NAMALWA (cell line): Measurements from ENCODE around the gene SUGCT.
"Not testable (repeated sequence)": the region's sequence is repeated elsewhere in the genome, so short reads cannot be mapped to it uniquely, and the experiment has no call there.

ENCODE experiments used
- DNase-seq: peaks from one replicate; pipeline ENCODE4 v3.0.0-alpha.2; 2015; ENCODE audit warnings: low spot score

SUGCT gene

DNA sequence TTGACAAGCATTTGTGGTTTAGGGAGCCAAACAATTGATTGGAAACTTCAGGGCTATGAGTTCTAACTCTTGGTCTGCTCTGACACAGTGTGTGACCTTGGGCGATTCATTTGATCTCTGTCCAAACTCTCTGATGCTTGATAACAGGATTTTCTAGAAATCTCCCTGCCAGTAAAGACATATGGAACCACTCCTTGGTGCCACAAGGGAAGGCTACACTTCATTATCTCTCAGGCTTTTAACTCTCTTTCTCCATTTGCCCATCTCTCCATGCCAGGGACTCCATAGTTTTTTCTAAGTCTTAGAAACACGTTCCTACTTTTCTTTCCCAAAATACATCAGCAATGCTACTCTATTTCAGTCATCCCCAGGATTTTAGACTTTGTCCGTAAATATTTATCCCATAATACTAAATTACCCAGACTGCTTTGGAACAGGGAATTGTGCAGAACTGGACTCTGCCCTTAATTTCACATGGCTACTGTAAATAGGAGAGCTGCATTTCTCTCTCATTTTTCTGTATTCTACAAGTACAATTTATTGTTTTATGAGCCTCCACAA is 488.2 kb downstream of the SUGCT start:
- no peak for DNase-seq

DNA sequence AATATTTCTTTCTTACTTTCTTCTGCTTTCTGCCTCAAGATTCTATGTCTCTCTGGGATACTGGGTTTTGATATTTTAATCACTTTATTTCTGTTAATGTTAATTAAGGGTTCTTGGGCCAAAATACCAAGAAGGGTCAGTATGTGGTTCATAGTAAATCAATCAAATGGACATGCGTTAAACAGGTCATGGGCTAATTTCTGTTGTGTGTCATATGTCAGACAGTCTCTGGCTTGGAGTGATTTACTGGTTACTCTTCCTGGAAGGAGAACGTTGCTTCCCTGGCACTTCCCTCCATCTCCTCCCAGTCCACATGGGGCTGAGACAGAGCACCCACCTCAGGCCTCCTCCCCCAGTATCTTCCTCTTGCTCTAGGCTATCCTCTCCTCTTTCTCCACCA is 489.1 kb downstream of the SUGCT start:
- no peak for DNase-seq

DNA sequence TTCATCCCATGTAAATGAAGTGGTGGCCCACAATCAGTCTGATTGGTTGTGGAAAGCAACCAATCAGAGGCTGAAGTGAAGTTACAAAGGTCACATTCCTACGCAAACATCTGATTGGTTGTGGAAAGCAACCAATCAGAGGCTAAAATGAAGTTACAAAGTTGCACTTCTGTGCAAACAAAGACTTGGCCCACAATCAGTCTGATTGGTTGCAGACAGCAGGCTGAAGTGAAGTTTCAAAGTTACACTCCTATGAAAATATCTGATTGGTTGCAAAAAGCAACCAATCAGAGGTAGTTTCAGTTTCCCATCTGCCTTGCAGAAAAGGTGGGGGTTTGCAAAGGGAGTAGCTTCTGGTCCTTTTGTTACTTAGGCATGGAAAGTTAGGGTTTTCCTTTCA is 492.6 kb downstream of the SUGCT start:
- DNase-seq, result peak; percentile 24

DNA sequence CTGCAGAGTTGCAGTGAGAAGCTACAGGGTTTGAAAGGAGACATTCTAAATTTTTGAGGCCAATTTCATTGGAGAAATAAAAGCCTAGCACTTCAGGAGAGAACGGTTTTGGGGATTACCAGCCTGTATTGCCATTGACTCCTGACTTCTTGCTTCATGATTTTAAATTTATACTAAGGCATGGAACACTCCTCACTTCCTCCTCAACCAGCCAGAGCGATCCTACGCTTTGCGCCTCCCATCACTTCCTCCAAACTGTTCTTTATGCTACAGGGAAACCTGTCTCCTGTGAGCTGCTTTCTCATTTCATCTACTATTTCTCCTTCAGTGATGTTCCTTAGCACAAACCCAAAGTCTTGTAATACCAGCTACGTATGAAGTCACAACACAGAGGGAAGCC is 495.1 kb downstream of the SUGCT start:
- DNase-seq, result no peak

DNA sequence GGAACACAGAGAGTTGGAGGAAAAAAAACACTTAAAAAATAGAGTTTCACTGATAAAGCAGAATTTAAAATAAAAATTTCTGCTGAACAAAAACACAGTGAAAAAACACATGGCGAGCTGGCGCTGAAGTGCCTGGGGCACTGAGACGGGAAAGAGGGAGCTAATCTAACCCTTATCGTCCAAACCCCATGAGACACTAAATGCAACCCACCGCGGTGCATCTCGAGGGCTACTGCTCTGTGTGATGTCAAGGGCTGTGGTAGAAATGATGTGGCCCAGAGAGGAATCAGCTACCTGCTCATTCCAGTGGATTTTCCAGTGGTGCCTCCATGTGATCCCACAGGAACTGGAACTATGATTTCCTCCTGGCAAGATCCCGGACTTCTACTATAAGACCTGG is 499.3 kb downstream of the SUGCT start:
- no peak for DNase-seq

DNA sequence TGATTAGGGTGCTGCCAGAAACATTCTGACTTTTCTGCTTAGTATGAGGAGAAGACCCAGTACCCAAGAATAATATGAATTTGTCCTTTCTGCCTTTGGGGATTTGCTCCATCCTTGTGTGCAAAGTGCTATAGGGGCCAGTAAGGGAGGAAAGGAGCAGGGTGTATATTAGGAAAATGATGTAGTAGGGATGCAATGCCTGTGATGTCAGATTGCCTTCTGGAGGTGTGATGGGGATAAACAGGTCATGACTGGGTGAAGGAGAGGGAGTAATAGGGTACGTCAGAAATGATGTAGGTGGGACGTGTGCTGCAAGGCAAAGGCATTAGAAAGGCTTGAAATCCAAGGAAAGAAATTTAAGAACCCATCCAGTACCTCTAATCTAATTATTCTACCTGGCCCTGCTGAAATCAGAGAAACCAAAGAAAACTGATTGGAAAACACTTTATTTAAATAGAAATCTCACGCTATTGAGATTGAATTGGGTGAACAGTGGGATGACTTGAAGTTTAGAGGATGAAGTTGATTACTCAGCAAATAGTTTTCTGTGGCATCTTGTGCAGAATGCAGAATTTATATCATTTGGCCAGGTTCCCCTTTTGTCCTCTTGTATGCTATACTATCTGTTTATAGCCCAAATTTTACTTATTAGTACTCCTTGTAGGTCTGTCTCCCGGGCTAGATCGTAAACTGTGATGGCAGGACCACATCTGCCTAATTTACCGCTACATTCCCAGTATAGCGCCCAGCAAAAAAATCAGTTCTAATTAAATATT is 503.9 kb downstream of the SUGCT start:
- no peak for DNase-seq

DNA sequence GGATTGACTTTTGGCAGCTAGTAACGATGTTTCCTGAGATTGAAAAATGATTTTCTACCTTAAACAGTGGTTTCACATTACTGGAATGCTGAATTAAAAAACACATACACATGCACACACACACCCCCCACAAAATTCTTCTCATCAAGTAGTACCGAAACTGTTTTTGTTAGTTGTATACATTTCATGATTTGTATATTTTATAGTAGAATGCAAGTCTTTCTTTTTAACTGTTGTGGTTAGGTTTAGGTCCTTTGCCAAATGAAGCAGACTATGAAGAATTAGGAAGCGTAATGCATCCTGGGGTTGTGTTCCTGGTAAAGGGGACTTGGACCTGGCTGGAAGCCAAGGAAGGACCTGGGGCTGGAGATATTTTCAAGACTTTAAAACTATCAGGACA is 505.8 kb downstream of the SUGCT start:
- no peak for DNase-seq

DNA sequence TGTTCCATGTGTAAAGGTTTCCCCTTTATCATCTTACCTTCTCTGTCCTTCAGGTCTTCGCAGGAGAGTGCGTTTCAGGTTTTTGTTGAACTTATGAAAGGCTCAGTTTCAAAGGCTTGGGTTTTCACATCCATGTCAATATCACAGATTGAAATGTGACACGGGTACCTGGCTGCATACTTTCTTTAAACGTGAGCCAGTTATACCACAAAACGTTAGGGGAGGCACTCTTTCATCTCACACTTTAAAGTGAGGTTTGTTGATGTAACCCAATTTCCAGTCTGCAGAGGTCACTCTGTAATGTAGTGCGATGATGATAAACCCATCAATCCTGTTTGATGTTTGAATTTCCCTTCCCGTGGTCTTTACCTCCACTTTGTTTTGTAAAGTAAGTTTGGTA is 506.9 kb downstream of the SUGCT start:
- DNase-seq, result no peak

DNA sequence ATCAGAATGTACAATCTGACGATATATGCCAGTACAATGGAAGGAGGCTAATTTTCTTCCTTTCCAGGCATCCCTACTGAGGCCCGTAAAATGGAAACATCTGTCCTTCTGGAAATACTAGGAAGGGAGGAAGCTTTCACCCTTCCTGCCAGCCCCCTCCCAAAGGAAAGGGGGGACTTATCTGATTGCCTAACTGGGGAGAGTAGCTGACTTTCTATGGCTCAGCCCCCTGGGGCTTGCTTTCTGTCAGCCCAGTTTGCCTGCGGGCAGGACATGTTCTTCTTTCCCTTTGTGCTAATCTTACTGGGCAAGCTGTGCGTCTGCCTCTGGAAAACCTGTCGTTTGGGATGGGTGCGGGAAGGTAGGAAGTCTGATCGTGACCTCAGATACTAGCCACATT is 508.9 kb downstream of the SUGCT start:
- DNase-seq, result no peak

DNA sequence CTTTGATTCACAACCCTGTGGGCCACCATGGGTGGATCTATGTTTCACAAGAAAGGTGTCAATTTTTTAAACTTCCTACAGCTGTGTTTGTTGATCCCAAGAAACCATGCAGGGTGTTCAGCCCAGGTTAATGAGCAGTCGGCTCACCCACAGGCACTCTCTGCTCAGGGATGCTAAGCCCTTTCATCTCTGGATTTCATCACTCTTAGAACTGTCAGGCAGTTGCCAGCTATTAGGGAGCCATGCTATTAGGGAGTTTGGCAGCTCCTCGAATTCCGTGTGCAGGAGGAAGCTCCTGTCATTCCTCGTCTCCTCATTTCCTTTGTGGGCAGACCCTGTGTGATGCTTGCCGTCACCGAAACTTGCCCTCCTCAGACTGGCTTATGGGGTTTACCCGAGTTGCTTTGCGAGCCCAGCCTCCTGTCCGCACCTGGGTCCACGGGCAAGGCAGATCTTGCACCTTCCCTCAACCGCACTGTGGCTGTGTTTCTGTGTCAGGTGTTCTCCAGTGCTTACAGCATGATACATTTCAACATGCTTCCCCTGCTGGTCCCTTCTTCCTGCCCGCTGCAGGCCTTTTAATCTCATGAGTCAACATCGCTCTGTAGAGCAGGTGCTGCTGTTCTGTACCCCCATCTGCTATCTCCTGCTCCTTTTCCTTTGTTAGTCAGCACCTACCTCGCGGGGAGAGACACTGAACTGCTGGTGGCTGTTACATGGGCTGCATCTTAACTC is 509.8 kb downstream of the SUGCT start:
- DNase-seq, result no peak

DNA sequence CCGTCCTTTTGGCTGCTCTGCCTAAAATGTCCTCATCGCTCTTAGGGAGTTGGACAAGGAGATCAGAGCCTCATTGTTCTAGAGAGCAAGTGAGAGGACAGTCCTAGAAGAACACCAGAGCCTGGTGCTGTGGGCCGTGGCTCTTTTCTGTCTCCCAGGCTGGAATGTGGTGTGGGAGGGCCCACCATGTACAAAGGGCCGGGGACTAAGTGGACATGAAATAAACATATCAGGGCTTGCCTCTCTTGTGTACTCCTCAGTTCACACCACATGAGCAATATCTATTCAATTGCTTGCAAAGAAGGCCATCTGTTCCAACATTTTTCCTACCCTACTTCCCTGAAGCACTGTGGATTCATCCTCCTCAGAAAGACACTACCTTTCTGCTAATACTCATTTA is 510.4 kb downstream of the SUGCT start:
- DNase-seq, result no peak

DNA sequence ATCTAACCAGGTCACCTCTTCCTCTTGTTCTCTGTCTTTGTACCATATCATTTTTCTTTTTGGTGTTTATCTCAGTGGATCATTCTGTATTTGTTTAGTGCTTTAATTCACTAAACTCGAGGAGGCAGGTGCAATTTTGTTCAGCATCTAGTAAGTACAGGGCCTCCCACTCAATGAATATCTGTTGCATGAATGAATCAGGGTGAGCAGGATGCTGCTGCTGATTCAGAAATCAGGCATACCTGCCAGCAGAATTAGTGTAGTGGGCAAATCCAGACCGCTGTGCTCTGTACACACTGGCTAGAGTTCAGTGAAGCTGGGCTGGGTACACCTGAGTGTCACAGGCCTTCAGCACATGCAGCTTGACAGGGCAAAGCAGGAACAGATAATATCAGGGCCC is 511.9 kb downstream of the SUGCT start:
- no peak for DNase-seq

DNA sequence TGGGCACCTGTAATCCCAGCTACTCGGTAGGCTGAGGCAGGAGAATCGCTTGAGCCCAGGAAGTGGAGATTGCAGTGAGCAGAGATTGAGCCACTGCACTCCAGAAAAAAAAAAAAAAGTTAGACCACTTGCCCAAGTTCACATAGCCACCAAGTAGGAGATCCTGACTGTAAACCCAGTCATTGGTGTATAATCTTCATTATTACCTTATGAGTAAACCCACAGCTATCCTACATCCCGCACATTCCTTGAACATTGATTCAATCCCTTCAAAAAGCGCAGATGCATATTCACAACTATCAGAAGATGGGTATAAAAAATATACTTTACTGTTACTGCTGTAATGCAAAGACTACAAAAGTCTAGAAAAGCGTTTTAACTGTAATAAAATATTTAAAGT is 512.9 kb downstream of the SUGCT start:
- no peak for DNase-seq

DNA sequence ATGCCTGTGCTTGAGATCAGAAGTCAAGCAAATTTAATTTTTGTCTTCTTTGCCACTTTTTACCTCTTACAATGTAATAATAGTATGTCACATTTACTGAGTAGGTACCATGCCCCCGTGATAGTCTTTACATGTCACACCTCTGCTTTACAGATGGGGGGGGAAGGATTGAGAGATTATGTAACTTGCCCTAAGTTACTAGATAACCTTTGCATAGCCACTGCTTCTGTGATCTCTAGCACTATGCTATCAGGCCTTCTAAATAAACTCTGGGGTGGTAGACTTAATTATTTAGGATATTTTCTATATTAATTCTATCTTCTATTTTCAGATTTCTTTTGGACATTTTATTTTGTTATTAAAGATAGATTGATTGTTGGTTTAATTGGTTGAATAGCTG is 514.4 kb downstream of the SUGCT start:
- no peak for DNase-seq

DNA sequence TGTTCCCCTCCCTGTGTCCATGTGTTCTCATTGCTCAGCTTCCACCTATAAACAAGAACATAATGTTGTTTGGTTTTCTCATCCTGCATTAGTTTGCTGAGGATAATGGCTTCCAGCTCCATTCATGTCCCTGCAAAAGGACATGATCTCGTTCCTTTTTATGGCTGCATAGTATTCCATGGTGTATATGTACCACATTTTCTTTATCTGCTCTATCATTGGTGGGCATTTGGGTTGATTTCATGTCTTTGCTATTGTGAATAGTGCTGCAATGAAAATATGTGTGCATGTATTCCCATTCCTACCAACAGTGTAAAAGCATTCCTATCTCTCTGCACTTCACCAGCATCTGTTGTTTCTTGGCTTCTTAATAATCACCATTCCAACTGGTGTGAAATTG is 516.1 kb downstream of the SUGCT start:
- not testable (repeated sequence) for DNase-seq

DNA sequence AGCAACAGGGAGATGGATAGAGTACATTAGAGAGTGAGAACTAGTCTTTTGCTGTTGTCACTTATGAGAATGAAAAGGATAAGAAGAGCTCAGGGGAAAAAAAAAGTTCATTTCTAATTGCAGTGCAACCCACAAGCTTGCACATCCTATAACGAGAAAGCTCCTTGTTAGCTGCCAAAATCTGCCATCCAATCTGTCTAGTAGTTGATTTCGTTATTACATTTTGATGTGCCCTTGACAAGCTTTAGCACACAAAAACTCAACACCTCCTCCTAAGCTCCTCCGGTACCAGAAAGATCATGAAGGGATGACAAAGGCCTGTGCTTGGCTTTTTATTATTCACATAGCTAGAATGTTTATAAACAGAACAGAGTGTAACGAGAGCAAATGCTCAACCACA is 519.4 kb downstream of the SUGCT start:
- no peak for DNase-seq

DNA sequence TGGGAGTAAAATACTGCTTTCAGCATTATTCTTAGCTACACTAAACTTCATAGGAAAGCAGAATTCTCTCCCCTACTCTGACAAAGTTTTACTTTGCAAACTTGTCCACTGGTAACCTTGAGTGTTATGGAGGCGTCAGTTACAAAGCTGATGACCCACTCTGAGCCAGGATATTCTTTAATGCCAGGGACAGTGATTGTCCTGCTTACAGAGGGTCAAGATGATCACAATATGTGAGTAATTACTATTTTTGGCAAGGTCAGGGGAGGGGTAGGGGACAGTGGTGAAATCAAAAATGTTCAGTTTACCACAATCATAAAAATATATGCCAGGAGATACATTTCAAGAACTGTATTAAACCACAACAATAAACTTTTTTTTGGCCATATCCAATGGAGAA is 520.6 kb downstream of the SUGCT start:
- DNase-seq, result no peak

DNA sequence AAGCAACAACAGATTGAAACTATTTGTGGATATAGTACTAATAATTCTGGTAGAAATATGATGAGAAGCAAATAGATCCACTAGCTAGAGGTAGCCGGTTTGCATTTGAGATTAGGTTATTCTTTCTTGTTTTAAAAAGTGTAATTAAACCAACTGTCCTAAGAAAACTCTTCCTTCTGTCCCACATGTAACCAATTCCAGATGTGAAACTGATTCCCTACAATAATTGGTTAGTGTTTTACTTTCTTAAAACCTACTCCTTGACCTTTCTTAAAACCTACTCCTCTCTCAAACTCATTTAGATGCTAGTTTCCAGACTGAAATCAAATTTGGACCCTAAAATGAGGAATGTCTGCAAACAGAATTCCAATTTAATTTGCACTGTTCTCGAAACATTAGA is 521.5 kb downstream of the SUGCT start:
- DNase-seq, result no peak

DNA sequence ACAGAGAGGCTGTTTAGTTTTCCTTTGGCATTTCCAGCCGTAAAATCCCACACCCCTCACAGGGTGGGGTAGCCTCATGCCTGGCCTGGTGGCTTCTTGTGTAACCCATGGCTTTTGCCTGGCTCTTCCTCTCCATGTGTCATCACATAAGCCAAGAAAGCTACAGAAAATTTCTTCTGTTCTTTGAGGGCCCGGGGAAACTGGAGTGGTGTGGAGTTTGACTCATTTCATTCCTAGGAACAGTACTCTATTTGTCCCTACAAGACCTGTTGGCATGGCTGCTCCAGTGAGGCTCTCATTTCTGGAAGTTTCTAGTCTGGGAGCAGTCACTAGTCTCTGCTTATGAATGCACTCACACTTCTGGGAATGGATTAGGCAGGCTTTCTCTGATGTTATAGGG is 523.9 kb downstream of the SUGCT start:
- DNase-seq, result no peak

DNA sequence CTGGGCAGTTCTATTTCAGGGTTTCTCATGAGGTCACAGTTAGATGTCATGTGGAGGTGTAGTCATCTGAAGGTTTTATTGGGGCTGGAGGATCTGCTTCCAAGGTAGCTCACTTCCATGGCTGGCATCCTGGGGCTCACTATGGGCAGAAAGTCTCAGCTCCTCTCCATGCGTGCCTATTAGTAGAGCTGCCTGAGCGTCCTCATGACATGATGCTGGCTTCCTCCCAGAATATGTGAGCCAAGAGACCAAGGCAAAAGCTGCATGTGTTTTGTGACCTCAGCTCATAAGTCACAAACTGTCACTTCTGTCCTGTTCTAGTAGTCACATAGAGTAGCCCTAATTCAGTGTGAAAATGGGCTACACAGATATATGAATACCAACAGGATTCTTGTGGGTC is 524.4 kb downstream of the SUGCT start:
- DNase-seq, result no peak

DNA sequence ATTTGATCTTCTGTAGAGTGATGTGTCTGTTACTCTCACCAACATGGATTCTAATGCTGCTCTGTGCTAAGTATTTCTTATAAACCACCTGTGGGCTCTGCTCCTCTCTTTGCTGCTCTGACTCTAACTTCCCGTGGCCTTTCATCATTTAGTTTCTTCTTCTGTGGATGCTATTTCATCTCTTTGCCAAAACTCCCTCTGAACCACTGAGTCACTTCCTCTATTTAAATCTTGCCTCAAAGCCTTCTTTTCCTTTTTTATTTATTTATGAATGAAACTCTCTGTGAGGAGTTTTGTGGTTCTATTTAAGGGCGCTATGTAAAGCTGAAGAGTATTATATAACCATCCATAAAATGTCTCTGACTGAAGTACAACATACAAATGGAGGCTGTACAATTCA is 538.5 kb downstream of the SUGCT start:
- no peak for DNase-seq

DNA sequence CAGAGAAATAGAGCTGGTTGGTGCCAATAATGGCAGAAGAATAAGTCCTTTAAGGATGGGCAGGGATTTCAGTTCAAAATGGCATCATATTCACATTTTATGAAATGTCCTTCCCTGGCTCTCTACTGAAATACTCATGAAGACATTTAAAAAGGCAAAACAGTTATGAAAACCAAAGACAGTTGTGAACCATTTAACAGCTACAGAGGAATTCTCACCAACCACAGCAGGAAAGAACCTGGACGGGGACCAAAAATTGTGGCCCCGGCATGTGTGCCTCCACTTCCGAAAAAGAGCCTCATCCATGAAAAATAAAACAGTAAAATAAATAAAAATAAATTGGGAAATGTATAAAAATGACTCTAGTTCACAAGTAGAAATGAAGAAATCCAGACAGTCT is 539.5 kb downstream of the SUGCT start:
- DNase-seq, result no peak

DNA sequence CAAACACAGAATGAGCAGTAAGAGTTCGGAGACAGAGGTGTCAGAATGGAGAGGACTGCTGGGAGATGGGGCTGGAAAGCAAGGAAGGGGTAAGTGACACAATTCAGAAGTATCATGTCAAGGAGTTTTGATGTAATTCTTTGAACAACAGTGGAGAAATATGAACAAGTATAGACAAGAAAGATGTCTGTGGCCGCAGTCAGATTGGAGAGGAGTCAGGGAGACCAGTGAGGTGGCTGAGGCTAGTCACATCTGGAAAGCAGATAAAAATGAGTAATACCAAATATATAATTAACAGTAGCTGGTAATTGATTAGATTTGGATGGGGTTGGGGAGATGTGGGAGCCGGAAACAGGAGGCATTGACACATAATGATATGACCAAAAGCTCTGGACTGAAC is 540.9 kb downstream of the SUGCT start:
- DNase-seq, result no peak

DNA sequence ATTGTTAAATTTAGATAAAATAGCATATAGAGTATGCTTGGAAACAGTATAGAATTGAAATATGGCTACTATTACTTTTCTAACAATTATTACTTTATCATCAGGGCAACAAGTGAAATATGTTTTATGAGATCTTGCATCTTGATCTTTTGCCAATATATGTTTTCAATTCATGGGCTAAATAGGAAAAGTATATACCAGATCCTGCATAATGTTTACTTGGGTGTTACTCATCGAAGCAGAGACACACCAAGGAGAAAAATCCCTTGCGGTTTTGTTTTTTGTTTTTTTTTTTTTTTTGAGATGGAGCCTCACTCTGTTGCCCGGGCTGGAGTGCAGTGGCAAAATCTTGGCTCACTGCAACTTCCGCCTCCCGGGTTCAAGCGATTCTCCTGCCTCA is 541.4 kb downstream of the SUGCT start:
- no peak for DNase-seq
